SJSA1 (cell line): ENCODE data around the gene ZNF329. TPM values are rescaled to one million over a fixed set of nuclear protein-coding genes. Genes with fewer than 3 reads are reported as not detected.
A peak's percentile ranks its signal among the peaks of the same experiment; 100 is the strongest.
"Not testable (repeated sequence)": the region's sequence is repeated elsewhere in the genome, so short reads cannot be mapped to it uniquely, and the experiment has no call there.

Source experiments
- DNase-seq, 2 experiments: peaks; one replicate each; pipeline ENCODE4 v3.0.0-alpha.2; 2015 to 2020; ENCODE audit warnings: low spot score in 2 of 2, low read depth in 1 of 2
- H3K27ac ChIP-seq: fragments of 250-450 bp; sonication (Bioruptor Pico); 2 replicates; pipeline ENCODE4 v1.5.1; 2020; ENCODE audit warnings: mild to moderate bottlenecking, moderate library complexity
- H3K27me3 ChIP-seq: fragments of 250-450 bp; sonication (Bioruptor Pico); replicated peaks from 2 replicates; pipeline ENCODE4 v1.5.1; 2020; ENCODE audit warnings: mild to moderate bottlenecking, moderate library complexity
- H3K36me3 ChIP-seq: fragments of 250-450 bp; sonication (Bioruptor Pico); 2 replicates; pipeline ENCODE4 v1.5.1; 2020; ENCODE audit warnings: mild to moderate bottlenecking
- H3K4me1 ChIP-seq: fragments of 250-450 bp; sonication (Bioruptor Pico); replicated peaks from 2 replicates; pipeline ENCODE4 v1.6.1; 2021; ENCODE audit warnings: mild to moderate bottlenecking
- H3K4me3 ChIP-seq: fragments of 250-450 bp; sonication (Bioruptor Pico); 2 replicates; pipeline ENCODE4 v1.5.1; 2020; ENCODE audit warnings: mild to moderate bottlenecking
- H3K9me3 ChIP-seq: fragments of 250-450 bp; sonication (Bioruptor Pico); replicated peaks from 2 replicates; pipeline ENCODE4 v1.5.1; 2020; ENCODE audit warnings: mild to moderate bottlenecking
- total RNA-seq: library from RNA; depleted of rRNA; stranded (reverse); fragments of >200 nt; shearing (Covaris generic); gene quantifications from 2 replicates; pipeline ENCODE4 v1.2.3, GENCODE V29; 2014

The ZNF329 gene
- total RNA-seq, 1 experiment from 2014 or later = 8.3 TPM

- Histone ChIP-seq H3K4me1 (peaks cover 5% of the 10 kb centered on the region; the same call in 1 of the 2 replicates), H3K4me3 (peak overlapping the region; percentile 66), H3K9me3 (peaks cover 29% of the 10 kb centered on the region), H3K27me3 (no peaks in the 10 kb centered on the region), H3K36me3 (peaks cover 3% of the 10 kb centered on the region), H3K27ac (0 out of 2 replicates have a peak overlapping the region, but pooled peaks have one; percentile 18)
- no peak for DNase-seq
These were observed 3.7 kb upstream of the ZNF329 start for GRCh38 chr19:58154287-58154678.

- peaks cover 5% of the 10 kb centered on the region; the same call in 1 of the 2 replicates for H3K4me1 ChIP-seq
- peaks cover 38% of the 10 kb centered on the region for H3K9me3 ChIP-seq
- peaks cover 7% of the 10 kb centered on the region for H3K36me3 ChIP-seq
- no peak for DNase-seq
- H3K4me3 ChIP-seq = no peak overlapping the region
- no peak overlapping the region for H3K27ac ChIP-seq
- H3K27me3 ChIP-seq = no peaks in the 10 kb centered on the region
These were observed 2.8 kb upstream of the ZNF329 start for GRCh38 chr19:58153386-58153785.

GRCh38 chr19:58147475-58147874 lies 3.1 kb downstream of the ZNF329 start:
- DNase-seq, H3K4me1 ChIP-seq, H3K4me3 ChIP-seq, H3K27me3 ChIP-seq, H3K27ac ChIP-seq: not testable (repeated sequence)
- H3K9me3 ChIP-seq = peaks cover 39% of the 10 kb centered on the region
- H3K36me3 ChIP-seq = peaks cover 12% of the 10 kb centered on the region

DNA sequence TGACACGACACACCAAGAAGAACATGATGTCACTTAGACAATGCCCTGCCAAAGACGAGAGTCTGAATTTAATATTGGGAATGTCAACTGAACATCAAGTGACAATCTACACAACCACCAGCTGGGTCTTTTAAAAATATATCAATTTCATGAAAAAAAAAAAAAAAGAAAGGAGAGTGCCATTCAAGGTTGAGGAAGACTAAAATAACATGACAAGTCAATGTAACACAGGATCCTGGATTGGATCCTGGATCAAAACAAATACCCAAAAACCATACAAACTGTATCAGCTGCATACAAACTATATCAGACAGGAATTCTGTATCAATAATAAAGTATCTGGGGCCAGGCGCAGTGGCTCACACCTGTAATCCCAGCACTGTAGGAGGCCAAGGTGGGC lies 4.7 kb downstream of the ZNF329 start:
- H3K9me3 ChIP-seq = peaks cover 35% of the 10 kb centered on the region
- no peaks in the 10 kb centered on the region for H3K4me1 ChIP-seq
- peaks cover 23% of the 10 kb centered on the region for H3K36me3 ChIP-seq
- H3K27me3 ChIP-seq = no peaks in the 10 kb centered on the region
- no peak for DNase-seq
- H3K27ac ChIP-seq = no peak overlapping the region
- H3K4me3 ChIP-seq = no peak overlapping the region

DNA sequence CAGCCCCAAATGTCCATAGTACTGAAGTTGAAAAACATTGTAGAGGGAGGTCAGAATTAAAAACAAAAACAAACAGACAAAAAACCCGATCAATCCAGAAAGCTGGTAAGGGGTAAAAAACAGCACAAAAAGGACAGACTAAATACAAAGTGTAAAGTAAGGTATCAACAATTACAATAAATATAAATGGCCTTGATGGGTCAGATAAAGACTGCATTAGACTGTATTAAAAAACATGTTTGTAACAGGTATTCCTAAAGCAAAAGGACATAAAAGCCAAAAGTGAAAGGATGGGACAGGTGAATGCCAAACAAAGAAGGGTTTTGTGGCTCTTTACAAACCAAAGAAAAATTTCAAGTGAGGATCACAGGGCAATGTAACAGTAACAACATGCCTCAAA lies 16.3 kb downstream of the ZNF329 start:
- Histone ChIP-seq H3K4me1 (no peaks in the 10 kb centered on the region), H3K27me3 (no peaks in the 10 kb centered on the region), H3K9me3 (peaks cover 31% of the 10 kb centered on the region), H3K4me3 (no peak overlapping the region), H3K36me3 (peaks cover 57% of the 10 kb centered on the region), H3K27ac (no peak overlapping the region)
- DNase-seq = no peak

DNA sequence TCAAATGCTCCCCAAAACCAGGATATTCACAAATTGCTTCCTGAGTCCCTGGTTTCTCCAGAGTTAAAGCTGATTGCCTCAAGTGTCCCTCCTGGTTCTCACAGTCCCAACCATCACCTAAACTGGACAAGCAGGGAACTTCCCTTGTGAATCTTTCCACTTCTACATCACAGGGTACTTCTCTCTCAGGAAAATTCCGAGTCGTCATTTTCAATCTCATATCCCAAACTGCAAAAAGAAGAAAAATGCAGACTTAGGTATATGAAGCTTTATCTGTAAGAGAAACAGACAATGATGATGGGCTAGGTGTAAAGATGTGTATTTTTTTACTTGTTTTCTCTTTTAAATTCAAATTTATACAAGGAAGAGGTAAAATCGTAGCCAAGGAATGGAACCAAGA lies 21.3 kb downstream of the ZNF329 start:
- no peak overlapping the region for H3K27ac ChIP-seq
- no peak overlapping the region for H3K4me3 ChIP-seq
- no peaks in the 10 kb centered on the region for H3K4me1 ChIP-seq
- H3K27me3 ChIP-seq = no peaks in the 10 kb centered on the region
- DNase-seq = no peak
- peaks cover 63% of the 10 kb centered on the region for H3K36me3 ChIP-seq
- peaks cover 55% of the 10 kb centered on the region for H3K9me3 ChIP-seq

GRCh38 chr19:58128041-58128685 lies 22.4 kb downstream of the ZNF329 start:
- Histone ChIP-seq H3K27ac (no peak overlapping the region), H3K27me3 (no peaks in the 10 kb centered on the region), H3K4me1 (no peaks in the 10 kb centered on the region), H3K9me3 (peaks cover 60% of the 10 kb centered on the region), H3K4me3 (no peak overlapping the region), H3K36me3 (peaks cover 57% of the 10 kb centered on the region)
- no peak for DNase-seq

- Histone ChIP-seq H3K9me3 (peaks cover 58% of the 10 kb centered on the region), H3K27ac (no peak overlapping the region), H3K4me3 (no peak overlapping the region), H3K4me1 (no peaks in the 10 kb centered on the region), H3K36me3 (peaks cover 17% of the 10 kb centered on the region), H3K27me3 (no peaks in the 10 kb centered on the region)
- DNase-seq = no peak
These were observed 27.2 kb downstream of the ZNF329 start for GRCh38 chr19:58123354-58123753.

DNA sequence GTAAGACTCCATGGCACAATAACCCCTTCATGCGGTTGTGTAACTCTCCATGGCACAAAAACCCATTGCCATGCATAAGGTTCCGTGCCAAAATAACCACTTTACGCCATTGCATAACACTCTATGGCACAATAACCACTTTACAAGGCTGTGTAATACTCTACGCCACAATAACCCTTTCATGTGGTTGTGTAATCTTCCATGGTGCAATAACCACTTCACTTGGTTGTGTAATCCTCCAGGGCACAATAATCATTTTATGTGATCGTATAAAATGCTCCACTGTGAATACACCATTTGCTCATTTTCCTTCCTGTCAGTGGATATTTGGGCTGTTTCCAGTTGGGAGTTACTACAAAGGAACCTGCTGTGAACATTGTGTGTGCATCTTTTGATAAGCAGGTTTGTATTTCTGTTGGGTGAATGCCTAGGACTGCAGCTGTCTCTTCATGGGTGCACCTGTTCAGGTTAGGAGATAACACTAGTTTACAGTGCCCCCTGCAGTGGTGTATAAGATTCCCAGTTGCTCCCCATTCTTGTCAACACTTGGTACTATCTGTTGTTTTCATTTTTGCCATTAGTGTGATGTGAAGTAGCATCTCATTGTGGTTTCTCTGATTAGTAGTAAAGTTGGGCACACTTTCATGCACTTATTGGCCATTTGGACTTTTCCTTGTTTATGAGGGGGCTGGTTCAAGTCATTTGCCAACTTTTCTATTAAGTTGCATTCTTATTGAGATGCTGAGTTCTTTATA lies 31.4 kb downstream of the ZNF329 start:
- Histone ChIP-seq H3K9me3 (peaks cover 42% of the 10 kb centered on the region), H3K4me1 (no peaks in the 10 kb centered on the region), H3K27ac (no peak overlapping the region), H3K27me3 (no peaks in the 10 kb centered on the region), H3K36me3 (no peaks in the 10 kb centered on the region), H3K4me3 (no peak overlapping the region)
- DNase-seq = no peak

- Histone ChIP-seq H3K36me3 (no peaks in the 10 kb centered on the region), H3K4me3 (no peak overlapping the region), H3K27ac (no peak overlapping the region), H3K9me3 (peaks cover 36% of the 10 kb centered on the region), H3K27me3 (no peaks in the 10 kb centered on the region), H3K4me1 (no peaks in the 10 kb centered on the region)
- DNase-seq = no peak
These were observed 32.6 kb downstream of the ZNF329 start for GRCh38 chr19:58117841-58118575.

GRCh38 chr19:58108546-58108817 lies 42.1 kb downstream of the ZNF329 start:
- no peaks in the 10 kb centered on the region for H3K4me1 ChIP-seq
- DNase-seq = no peak
- no peaks in the 10 kb centered on the region for H3K36me3 ChIP-seq
- no peaks in the 10 kb centered on the region for H3K27me3 ChIP-seq
- no peak overlapping the region for H3K27ac ChIP-seq
- no peak overlapping the region for H3K4me3 ChIP-seq
- H3K9me3 ChIP-seq = peaks cover 34% of the 10 kb centered on the region

DNA sequence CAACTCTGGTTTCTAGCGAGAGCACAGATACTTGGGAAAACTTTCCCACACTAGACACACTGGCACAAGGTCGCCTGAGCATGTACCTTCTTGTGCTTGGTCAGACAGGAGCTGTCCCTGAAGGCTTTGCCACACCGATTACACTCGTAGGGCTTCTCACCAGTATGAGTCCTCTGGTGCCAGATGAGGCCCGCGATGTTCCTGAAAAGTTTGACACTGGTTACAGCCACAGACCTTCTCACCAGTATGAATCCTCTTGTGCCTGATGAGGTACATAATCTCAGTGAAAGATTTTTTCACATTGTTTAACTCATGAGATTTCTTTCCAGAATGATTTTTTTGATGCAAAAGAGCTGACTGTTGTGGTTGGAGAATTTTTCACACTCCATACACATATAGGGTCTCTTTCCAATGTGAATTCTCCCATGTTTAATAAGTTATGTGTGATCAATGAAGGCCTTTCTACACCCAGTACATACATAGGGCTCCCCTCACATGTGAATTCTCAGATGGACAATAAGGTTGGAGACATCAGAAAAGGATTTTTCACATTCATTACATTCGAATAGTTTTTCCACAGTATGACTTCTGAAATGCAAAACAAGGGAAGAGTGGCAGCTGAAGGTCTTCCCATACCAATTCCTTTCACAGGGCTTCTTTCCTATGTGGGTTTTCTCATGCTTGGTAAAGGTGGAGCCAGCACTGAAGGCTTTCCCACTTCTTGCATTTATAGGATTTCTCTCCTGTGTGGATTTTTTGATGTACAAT lies 42.6 kb downstream of the ZNF329 start:
- no peaks in the 10 kb centered on the region for H3K36me3 ChIP-seq
- H3K27ac ChIP-seq = no peak overlapping the region
- H3K9me3 ChIP-seq = peaks cover 39% of the 10 kb centered on the region
- no peak overlapping the region for H3K4me3 ChIP-seq
- no peaks in the 10 kb centered on the region for H3K27me3 ChIP-seq
- no peaks in the 10 kb centered on the region for H3K4me1 ChIP-seq
- no peak for DNase-seq

GRCh38 chr19:58098682-58098998 lies 51.9 kb downstream of the ZNF329 start:
- H3K27ac ChIP-seq = no peak overlapping the region
- H3K9me3 ChIP-seq = peaks cover 19% of the 10 kb centered on the region
- no peak for DNase-seq
- no peaks in the 10 kb centered on the region for H3K36me3 ChIP-seq
- no peak overlapping the region for H3K4me3 ChIP-seq
- no peaks in the 10 kb centered on the region for H3K4me1 ChIP-seq
- H3K27me3 ChIP-seq = no peaks in the 10 kb centered on the region
